ENCODE results near the gene LARP4B. TPM values are rescaled to one million over a fixed set of nuclear protein-coding genes. Genes with fewer than 3 reads are reported as not detected.

The LARP4B gene
- total RNA-seq, 1 donor from 2014 or later, result 101 TPM

DNA sequence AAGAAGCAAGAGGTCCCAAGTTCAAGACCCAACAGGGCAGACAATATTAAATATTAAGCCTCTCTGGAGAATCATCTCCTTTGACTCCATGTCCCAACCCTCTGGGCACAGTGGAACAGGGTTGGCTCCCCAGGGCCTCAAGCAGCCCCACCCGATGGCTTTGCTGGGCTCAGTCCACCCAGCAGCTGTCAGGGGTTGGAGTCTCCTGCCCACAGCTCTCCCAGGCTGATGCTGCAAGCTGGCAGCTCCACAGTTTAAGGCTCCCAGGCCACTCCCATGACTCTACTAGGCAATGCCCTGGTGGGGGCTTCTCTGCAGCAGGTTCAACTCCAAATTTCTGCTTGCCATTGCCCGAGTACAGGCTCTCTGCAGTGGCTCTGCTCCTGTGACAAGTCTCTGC, 55.1 kb downstream of the LARP4B start:
- Histone ChIP-seq H3K4me2 (ENCODE audit: low read length) (no peak overlapping the region), H3K27me3 (ENCODE audit: insufficient read depth, low read length) (no peaks in the 10 kb centered on the region), H3K79me2 (ENCODE audit: insufficient read depth, low read length) (peaks cover 88% of the 10 kb centered on the region), H3K9ac (ENCODE audit: low read length) (no peak overlapping the region), H3K27ac (ENCODE audit: low read depth, low read length) (no peak overlapping the region), H3K9me3 (ENCODE audit: insufficient read depth, low read depth, low read length) (no peaks in the 10 kb centered on the region), H4K20me1 (ENCODE audit: insufficient read depth, low read length) (peaks cover 64% of the 10 kb centered on the region), H3K36me3 (ENCODE audit: insufficient read depth, low read length) (peaks cover 26% of the 10 kb centered on the region), H3K4me3 (ENCODE audit: insufficient read depth, low read depth, low read length) (no peak overlapping the region), H3K4me1 (ENCODE audit: insufficient read depth, low read length) (no peaks in the 10 kb centered on the region), H2AFZ (ENCODE audit: low read depth, low read length) (no peak overlapping the region)
- DNase-seq (ENCODE audit: low read depth) (no peak), FAIRE-seq (no peak)
- TF ChIP-seq EZH2 (IDR thresholded peaks at IDR 0.05; ENCODE audit: insufficient read depth, low read length), result no peak
- TF ChIP-seq CTCF (IDR thresholded peaks at IDR 0.05; ENCODE audit: insufficient read depth, low read depth, low read length), result no peak
- Mint-ChIP-seq H3K27ac (ENCODE audit: unreplicated experiment) (no peak overlapping the region), H3K27me3 (ENCODE audit: low read depth, unreplicated experiment) (no peaks in the 10 kb centered on the region), H3K9me3 (ENCODE audit: unreplicated experiment) (no peaks in the 10 kb centered on the region), H3K36me3 (ENCODE audit: low read depth, unreplicated experiment) (peaks cover 19% of the 10 kb centered on the region), H3K4me3 (ENCODE audit: unreplicated experiment) (no peak overlapping the region), H3K4me1 (ENCODE audit: low read depth, unreplicated experiment) (no peaks in the 10 kb centered on the region)

DNA sequence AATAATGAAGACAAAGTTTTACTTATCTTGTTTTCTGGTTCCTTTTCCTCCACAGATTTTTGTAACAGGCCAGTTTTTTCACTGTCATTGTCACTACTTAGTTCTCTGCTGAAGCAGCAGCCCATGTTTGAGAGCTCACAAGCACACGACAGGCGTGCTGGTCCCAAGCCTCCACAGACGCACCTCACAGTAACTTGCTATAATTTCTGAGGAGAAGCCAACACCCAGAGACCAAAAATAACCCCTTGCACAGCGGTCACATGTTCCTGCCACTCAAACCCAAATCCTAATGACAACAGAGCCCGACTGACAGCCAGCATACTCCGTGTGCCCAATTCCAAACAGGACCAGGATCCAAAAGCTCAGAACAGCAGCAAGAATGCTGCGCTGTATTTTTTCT, 58.5 kb downstream of the LARP4B start:
- no peak overlapping the region for H3K9ac ChIP-seq (ENCODE audit: low read length)
- H4K20me1 ChIP-seq (ENCODE audit: insufficient read depth, low read length), result peaks cover 80% of the 10 kb centered on the region
- peaks cover 8% of the 10 kb centered on the region for H3K36me3 ChIP-seq (ENCODE audit: insufficient read depth, low read length)
- H3K36me3 Mint-ChIP-seq (ENCODE audit: low read depth, unreplicated experiment), result peaks cover 13% of the 10 kb centered on the region
- H3K9me3 Mint-ChIP-seq (ENCODE audit: unreplicated experiment), result no peaks in the 10 kb centered on the region
- FAIRE-seq, result no peak
- no peak overlapping the region for H3K4me3 ChIP-seq (ENCODE audit: insufficient read depth, low read depth, low read length)
- H3K27me3 Mint-ChIP-seq (ENCODE audit: low read depth, unreplicated experiment), result no peaks in the 10 kb centered on the region
- H3K27me3 ChIP-seq (ENCODE audit: insufficient read depth, low read length), result no peaks in the 10 kb centered on the region
- peaks cover 1% of the 10 kb centered on the region for H3K4me1 ChIP-seq (ENCODE audit: insufficient read depth, low read length)
- no peak overlapping the region for H3K4me3 Mint-ChIP-seq (ENCODE audit: unreplicated experiment)
- no peak for TF ChIP-seq EZH2 (IDR thresholded peaks at IDR 0.05; ENCODE audit: insufficient read depth, low read length)
- no peak for TF ChIP-seq CTCF (IDR thresholded peaks at IDR 0.05; ENCODE audit: insufficient read depth, low read depth, low read length)
- H3K9me3 ChIP-seq (ENCODE audit: insufficient read depth, low read depth, low read length), result no peaks in the 10 kb centered on the region
- peaks cover 88% of the 10 kb centered on the region for H3K79me2 ChIP-seq (ENCODE audit: insufficient read depth, low read length)
- DNase-seq (ENCODE audit: low read depth), result no peak
- no peak overlapping the region for H3K4me2 ChIP-seq (ENCODE audit: low read length)
- no peak overlapping the region for H3K27ac ChIP-seq (ENCODE audit: low read depth, low read length)
- peaks cover under 1% of the 10 kb centered on the region for H3K4me1 Mint-ChIP-seq (ENCODE audit: low read depth, unreplicated experiment)
- no peak overlapping the region for H3K27ac Mint-ChIP-seq (ENCODE audit: unreplicated experiment)
- no peak overlapping the region for H2AFZ ChIP-seq (ENCODE audit: low read depth, low read length)

DNA sequence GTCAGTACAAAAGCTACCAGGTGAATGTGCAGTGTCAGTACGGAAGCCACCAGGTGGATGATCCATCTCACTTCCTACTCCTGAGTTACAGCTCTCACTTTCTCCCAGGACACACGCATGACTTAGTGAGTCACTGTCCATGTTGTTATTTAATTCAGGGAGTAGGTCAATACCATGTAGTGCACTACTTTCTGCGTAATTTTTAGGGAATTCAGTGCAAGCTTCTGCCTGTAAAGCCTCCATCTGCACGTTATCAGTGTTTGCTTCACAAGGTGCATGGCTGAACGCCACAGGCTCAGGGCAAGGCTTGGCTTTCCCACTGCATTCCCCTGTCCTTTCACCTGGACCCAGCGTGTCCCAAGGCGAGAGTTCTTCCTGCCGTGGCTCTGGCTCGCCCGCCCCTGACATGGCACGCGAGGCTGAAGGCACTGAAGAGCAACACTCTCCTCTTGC, 59.5 kb downstream of the LARP4B start:
- no peaks in the 10 kb centered on the region for H3K9me3 Mint-ChIP-seq (ENCODE audit: unreplicated experiment)
- H3K27me3 Mint-ChIP-seq (ENCODE audit: low read depth, unreplicated experiment), result no peaks in the 10 kb centered on the region
- Histone ChIP-seq H3K4me3 (ENCODE audit: insufficient read depth, low read depth, low read length) (no peak overlapping the region), H3K9me3 (ENCODE audit: insufficient read depth, low read depth, low read length) (no peaks in the 10 kb centered on the region), H3K27me3 (ENCODE audit: insufficient read depth, low read length) (no peaks in the 10 kb centered on the region), H3K9ac (ENCODE audit: low read length) (no peak overlapping the region), H3K4me1 (ENCODE audit: insufficient read depth, low read length) (peaks cover 3% of the 10 kb centered on the region), H2AFZ (ENCODE audit: low read depth, low read length) (no peak overlapping the region), H3K4me2 (ENCODE audit: low read length) (no peak overlapping the region), H3K36me3 (ENCODE audit: insufficient read depth, low read length) (peaks cover 2% of the 10 kb centered on the region), H4K20me1 (ENCODE audit: insufficient read depth, low read length) (peaks cover 84% of the 10 kb centered on the region), H3K27ac (ENCODE audit: low read depth, low read length) (no peak overlapping the region), H3K79me2 (ENCODE audit: insufficient read depth, low read length) (peaks cover 88% of the 10 kb centered on the region)
- no peak for TF ChIP-seq CTCF (IDR thresholded peaks at IDR 0.05; ENCODE audit: insufficient read depth, low read depth, low read length)
- H3K4me1 Mint-ChIP-seq (ENCODE audit: low read depth, unreplicated experiment), result peaks cover 4% of the 10 kb centered on the region
- no peak overlapping the region for H3K4me3 Mint-ChIP-seq (ENCODE audit: unreplicated experiment)
- DNase-seq (ENCODE audit: low read depth) (no peak), FAIRE-seq (no peak)
- H3K36me3 Mint-ChIP-seq (ENCODE audit: low read depth, unreplicated experiment), result peaks cover 15% of the 10 kb centered on the region
- no peak overlapping the region for H3K27ac Mint-ChIP-seq (ENCODE audit: unreplicated experiment)

All from astrocyte (in vitro differentiated cells and primary cell).